ENCODE measurements around the gene LMBR1L.

DNA sequence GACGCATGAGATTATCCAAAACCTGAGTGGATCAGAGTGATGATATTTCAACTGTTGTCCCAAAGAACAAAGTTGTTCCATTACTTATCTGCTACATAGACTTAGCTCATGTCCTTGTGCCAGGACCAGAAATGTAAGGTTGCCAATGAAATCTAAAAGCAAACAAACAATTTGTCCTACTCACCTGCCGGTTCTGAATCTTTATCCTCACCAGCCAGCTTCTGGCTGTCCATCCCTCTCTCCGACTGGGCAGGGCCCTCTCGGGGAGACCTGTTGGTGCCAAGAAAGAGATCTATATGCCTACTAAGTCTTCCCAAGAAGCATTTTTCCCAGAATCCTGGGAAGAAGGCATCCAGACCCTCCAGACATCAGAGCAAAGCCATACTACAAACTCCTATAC lies 55.6 kb downstream of the LMBR1L start:
- no peak for TF ChIP-seq CTCF (conservative IDR thresholded peaks at IDR 0.05)
- TF ChIP-seq ZFX (IDR thresholded peaks at IDR 0.05) = no peak
